ENCODE data around the gene MYBPH. TPM values are rescaled to one million over a fixed set of nuclear protein-coding genes. Genes with fewer than 3 reads are reported as not detected.

Gene MYBPH
- total RNA-seq, 2 donors from 2014 or later: not detected

DNA sequence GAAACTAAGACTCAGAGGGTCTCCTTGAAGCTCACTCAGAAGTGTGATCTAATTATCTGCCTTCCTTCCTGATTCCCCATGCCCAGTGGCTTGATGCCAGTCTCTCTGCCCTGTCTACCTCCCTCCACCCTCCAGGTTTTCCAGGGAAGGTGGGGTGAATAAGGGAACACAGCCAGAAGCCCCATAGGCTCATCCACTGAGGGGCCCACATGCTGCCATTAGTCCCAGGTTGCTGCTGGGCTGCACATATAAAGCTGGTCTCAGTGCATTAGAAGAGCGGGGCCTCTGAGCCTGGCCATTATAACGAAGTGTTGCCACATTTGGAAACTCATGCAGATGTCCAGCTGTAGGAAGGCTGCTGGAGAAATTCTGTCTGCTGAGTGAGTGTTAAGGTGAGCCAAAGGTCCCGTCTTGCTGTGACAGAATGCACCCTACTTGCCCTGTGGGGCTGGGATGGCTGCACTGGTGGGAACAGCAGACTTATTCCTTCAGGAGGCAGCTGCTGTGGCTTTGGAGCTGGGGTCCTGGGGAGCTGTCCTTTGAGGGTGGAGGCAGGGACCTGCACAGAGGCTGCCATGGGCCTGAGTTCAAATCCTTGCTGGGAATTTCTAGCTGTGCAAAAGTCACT, 45.2 kb downstream of the MYBPH start:
- no peak overlapping the region for H3K27ac ChIP-seq
- TF ChIP-seq CTCF (IDR thresholded peaks at IDR 0.05): no peak
- no peaks in the 10 kb centered on the region for H3K36me3 ChIP-seq
- no peak for ATAC-seq (ENCODE audit: insufficient number of reproducible peaks, low FRiP score, low read depth)
- no peaks in the 10 kb centered on the region for H3K9me3 ChIP-seq
- peaks cover 16 to 27% of the 10 kb centered on the region in 2 donors for H3K4me1 ChIP-seq (ENCODE audit: control insufficient read depth in 1 of 2, low read depth in 2 of 2)
- DNase-seq (ENCODE audit: low spot score): no peak
- H3K27me3 ChIP-seq (replicated peaks; ENCODE audit: insufficient read depth): no peaks in the 10 kb centered on the region
- no peak overlapping the region for H3K4me3 ChIP-seq

DNA sequence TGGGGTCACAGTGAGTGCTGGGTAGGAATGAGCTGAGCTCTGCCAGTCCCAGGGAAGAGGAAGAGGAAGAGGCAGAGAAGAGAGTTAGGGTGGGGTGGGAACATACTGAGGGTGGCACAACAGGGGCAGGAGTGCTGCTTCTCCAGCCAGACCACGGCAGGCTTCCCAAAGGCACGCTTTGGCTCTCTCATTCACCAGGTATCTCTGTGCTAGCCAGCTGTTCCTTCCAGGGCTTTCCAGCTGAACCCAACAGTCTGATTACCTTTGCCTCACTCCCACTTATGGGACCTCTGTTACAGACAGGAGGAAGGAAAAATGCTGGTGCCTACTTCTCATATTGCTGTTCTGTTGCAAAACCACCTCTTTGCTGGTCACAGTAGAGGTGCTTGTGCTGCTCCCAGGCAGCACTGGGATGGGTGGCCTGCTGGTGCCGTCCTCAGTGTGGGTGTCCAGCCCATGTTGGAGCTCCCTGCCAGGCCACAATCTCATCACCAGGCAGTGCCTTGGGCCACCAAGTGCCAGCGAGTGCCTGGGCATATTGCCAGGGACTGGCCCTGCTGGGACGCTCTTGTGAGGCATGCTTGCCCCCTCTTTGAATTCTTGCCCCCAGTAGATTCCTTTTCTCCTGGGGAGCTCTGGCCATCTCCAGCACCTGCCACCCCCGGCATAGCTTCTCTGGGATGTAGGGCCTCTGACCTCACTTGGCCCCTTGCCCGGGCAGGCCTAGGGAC, 46.0 kb downstream of the MYBPH start:
- Histone ChIP-seq H3K4me1 (ENCODE audit: control insufficient read depth in 1 of 2, low read depth in 2 of 2) (peaks cover 16 to 27% of the 10 kb centered on the region in 2 donors), H3K27ac (no peak overlapping the region), H3K27me3 (replicated peaks; ENCODE audit: insufficient read depth) (no peaks in the 10 kb centered on the region), H3K36me3 (no peaks in the 10 kb centered on the region), H3K4me3 (no peak overlapping the region), H3K9me3 (no peaks in the 10 kb centered on the region)
- DNase-seq (ENCODE audit: low spot score) (no peak), ATAC-seq (ENCODE audit: insufficient number of reproducible peaks, low FRiP score, low read depth) (no peak)
- no peak for TF ChIP-seq CTCF (IDR thresholded peaks at IDR 0.05)

- ATAC-seq (ENCODE audit: insufficient number of reproducible peaks, low FRiP score, low read depth) (no peak), DNase-seq (ENCODE audit: low spot score) (no peak)
- Histone ChIP-seq H3K27me3 (replicated peaks; ENCODE audit: insufficient read depth) (no peaks in the 10 kb centered on the region), H3K4me1 (ENCODE audit: control insufficient read depth in 1 of 2, low read depth in 2 of 2) (peaks cover 16 to 27% of the 10 kb centered on the region in 2 donors), H3K36me3 (no peaks in the 10 kb centered on the region), H3K4me3 (no peak overlapping the region), H3K27ac (no peak overlapping the region), H3K9me3 (no peaks in the 10 kb centered on the region)
- TF ChIP-seq CTCF (IDR thresholded peaks at IDR 0.05): no peak
These were observed 46.7 kb downstream of the MYBPH start for GRCh38 chr1:203128716-203129500.

GRCh38 chr1:203128431-203128715, 47.3 kb downstream of the MYBPH start:
- Histone ChIP-seq H3K27me3 (replicated peaks; ENCODE audit: insufficient read depth) (no peaks in the 10 kb centered on the region), H3K36me3 (no peaks in the 10 kb centered on the region), H3K9me3 (no peaks in the 10 kb centered on the region), H3K4me1 (ENCODE audit: control insufficient read depth in 1 of 2, low read depth in 2 of 2) (peaks cover 16 to 27% of the 10 kb centered on the region in 2 donors), H3K27ac (no peak overlapping the region), H3K4me3 (peak overlapping the region; percentile 70)
- ATAC-seq (ENCODE audit: insufficient number of reproducible peaks, low FRiP score, low read depth) (no peak), DNase-seq (ENCODE audit: low spot score) (no peak)
- no peak for TF ChIP-seq CTCF (IDR thresholded peaks at IDR 0.05)

All from thoracic aorta (tissue), 2 donors.